ENCODE data around the gene KIAA0586.
"Not testable (repeated sequence)": the region's sequence is repeated elsewhere in the genome, so short reads cannot be mapped to it uniquely, and the experiment has no call there.

KIAA0586 gene

GRCh38 chr14:58465421-58465820 lies 37.9 kb downstream of the KIAA0586 start:
- DNase-seq, result no peak

GRCh38 chr14:58466459-58466858 lies 38.9 kb downstream of the KIAA0586 start:
- no peak for DNase-seq

- DNase-seq, result no peak
These were observed 40.1 kb downstream of the KIAA0586 start for GRCh38 chr14:58467575-58467974.

GRCh38 chr14:58469309-58469708 lies 41.8 kb downstream of the KIAA0586 start:
- no peak for DNase-seq

GRCh38 chr14:58476320-58476719 lies 48.8 kb downstream of the KIAA0586 start:
- no peak for DNase-seq

- DNase-seq, result no peak
These were observed 50.1 kb downstream of the KIAA0586 start for GRCh38 chr14:58477653-58478052.

GRCh38 chr14:58478329-58478728 lies 50.8 kb downstream of the KIAA0586 start:
- DNase-seq, result not testable (repeated sequence)

- peak; percentile 72 to 76 for DNase-seq
These were observed 52.5 kb downstream of the KIAA0586 start for GRCh38 chr14:58479975-58480374.

- no peak for DNase-seq
These were observed 56.7 kb downstream of the KIAA0586 start for GRCh38 chr14:58484176-58484575.

GRCh38 chr14:58488550-58488949 lies 61.0 kb downstream of the KIAA0586 start:
- peak; percentile 58 to 73 for DNase-seq

- no peak for DNase-seq
These were observed 64.1 kb downstream of the KIAA0586 start for GRCh38 chr14:58491593-58491992.

- no peak for DNase-seq
These were observed 64.5 kb downstream of the KIAA0586 start for GRCh38 chr14:58492044-58492443.

GRCh38 chr14:58501214-58501816 lies 73.8 kb downstream of the KIAA0586 start:
- DNase-seq, result peak; percentile 81 to 87

- DNase-seq, result no peak
These were observed 85.8 kb downstream of the KIAA0586 start for GRCh38 chr14:58513272-58513671.

GRCh38 chr14:58517592-58517991 lies 90.1 kb downstream of the KIAA0586 start:
- no peak for DNase-seq

- not testable (repeated sequence) for DNase-seq
These were observed 98.2 kb downstream of the KIAA0586 start for GRCh38 chr14:58525691-58526090.

GRCh38 chr14:58533446-58533845 lies 105.9 kb downstream of the KIAA0586 start:
- DNase-seq, result no peak

- DNase-seq, result peak in 1 of 2 experiments; percentile 12
These were observed 107.5 kb downstream of the KIAA0586 start for GRCh38 chr14:58535044-58535443.

GRCh38 chr14:58537004-58537403 lies 109.5 kb downstream of the KIAA0586 start:
- DNase-seq, result no peak

- no peak for DNase-seq
These were observed 113.5 kb downstream of the KIAA0586 start for GRCh38 chr14:58540749-58541632.

- no peak for DNase-seq
These were observed 114.1 kb downstream of the KIAA0586 start for GRCh38 chr14:58541633-58542022.

GRCh38 chr14:58543253-58543652 lies 115.7 kb downstream of the KIAA0586 start:
- no peak for DNase-seq

- DNase-seq, result no peak
These were observed 120.1 kb downstream of the KIAA0586 start for GRCh38 chr14:58547649-58548048.

- DNase-seq, result no peak
These were observed 121.7 kb downstream of the KIAA0586 start for GRCh38 chr14:58549105-58549757.

Measured in Kasumi-1 (cell line).